DMS114 treated with DMSO at 0.1 percent for 48 hours (cell line): ENCODE results near the gene SMYD2.

Experiments
- DNase-seq: peaks from one replicate; lab custom pipeline; 2025; ENCODE audit not compliant: unreplicated experiment; lab: John Stamatoyannopoulos, UW

SMYD2 gene

DNA sequence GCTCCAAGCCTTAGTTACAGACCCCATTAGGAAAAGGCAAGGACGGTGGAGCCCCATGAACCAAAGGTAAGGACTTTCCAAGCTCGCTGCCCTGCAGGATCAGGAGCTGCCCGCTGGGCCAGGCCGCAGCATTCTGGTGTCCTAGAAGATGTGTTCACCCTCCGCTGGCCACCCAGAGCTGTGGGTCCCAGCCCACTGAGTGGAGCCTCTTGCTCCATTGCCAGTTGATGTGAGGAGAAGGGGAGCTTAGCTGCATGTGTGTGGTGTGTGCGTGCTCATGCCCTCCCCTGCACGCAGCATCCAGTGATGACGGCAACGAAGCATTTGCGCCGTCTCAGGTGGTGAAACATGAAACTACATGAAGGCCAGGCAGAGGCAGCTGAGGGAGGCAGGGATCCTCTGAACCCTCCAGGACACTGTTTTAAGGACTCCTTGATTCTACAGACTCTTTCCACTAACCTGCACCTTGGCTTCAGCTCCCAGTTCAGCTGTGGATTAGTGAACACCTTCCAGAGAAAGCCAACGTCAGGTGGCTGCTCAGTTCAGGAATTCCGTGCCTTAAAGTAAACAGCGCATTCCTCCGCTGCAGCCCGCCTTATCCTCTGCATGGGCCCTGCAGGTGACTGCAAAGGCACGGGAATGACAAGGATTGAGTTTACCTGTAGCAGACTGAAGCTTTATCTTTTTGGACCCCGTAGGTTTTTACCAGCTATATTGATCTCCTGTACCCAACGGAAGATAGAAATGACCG lies 48.7 kb downstream of the SMYD2 start:
- DNase-seq: no peak

DNA sequence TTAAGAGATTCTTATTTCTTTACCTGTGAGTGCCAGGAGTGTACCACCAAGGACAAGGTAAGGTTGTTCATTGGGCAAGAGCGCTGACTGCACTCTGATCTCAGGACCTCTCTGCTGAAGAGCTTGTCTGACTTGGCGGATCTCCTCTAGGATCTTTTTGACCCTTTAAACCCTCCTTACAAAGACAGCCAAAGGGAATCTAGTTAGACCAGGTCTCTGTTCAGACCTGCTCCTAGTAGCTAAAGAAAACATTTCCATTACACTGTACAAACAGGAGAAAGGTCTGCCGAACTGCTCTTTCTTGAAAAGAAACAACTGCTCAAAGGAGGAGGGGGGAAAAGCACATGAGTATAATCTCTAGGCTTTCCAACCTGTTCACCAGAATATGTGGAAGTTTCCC lies 49.3 kb downstream of the SMYD2 start:
- DNase-seq: no peak

DNA sequence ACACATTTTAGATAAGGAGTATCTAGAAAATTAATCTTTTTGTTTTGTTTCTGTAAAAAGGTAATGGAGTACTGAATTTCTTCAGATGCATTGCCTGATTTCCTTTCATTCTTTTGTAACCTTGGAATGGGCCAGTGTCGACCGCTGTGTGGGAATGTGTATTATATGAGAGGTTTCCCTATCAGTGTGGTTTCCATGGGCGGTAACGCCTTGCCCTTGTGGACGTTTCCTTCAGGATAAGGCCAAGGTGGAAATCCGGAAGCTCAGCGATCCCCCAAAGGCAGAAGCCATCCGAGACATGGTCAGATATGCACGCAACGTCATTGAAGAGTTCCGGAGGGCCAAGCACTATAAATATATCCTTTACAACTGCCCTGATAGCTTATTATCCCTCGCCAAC lies 49.8 kb downstream of the SMYD2 start:
- DNase-seq: no peak

DNA sequence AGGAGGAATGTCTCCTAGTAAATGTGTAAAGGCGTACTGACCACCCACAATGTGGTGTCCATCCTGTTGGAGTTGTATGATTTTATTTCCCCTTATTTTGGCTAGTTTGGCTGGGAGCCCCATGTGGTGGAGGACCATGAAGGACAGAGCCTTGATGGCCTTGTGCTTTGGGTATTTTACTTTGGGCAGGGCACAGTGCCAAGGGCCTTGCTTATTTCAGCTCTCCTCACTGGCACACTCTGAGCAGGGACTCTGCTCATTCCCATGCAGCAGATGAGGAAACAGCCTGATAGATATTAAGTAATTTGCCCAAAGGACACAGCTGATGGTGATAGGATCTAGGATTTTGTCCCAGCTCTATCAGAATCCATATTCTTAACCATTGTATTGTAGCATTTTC lies 50.2 kb downstream of the SMYD2 start:
- DNase-seq: no peak

DNA sequence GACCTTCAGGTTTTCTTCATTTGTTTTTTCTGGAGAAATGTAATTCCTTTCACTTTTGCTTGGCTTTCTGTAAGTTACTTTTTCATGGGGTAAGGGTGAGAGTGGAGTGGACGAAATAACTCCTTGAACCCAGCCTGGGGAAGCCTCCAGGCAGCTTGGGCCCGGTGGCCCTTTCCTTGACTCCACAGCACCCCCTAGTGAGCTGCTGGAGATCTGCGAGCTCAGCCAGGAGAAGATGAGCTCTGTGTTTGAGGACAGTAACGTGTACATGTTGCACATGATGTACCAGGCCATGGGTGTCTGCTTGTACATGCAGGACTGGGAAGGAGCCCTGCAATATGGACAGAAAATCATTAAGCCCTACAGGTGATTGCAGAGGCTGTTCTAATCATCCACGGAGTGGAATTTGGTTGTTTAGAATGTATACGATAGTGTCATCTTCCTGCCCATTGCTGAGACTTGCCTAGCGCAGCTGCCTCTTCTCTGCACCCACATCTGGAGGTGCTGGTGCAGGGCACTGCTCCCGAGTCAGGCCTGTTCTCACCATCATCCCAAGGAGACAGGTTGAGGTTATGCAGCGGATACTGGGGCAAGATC lies 51.0 kb downstream of the SMYD2 start:
- DNase-seq: peak; percentile 27

DNA sequence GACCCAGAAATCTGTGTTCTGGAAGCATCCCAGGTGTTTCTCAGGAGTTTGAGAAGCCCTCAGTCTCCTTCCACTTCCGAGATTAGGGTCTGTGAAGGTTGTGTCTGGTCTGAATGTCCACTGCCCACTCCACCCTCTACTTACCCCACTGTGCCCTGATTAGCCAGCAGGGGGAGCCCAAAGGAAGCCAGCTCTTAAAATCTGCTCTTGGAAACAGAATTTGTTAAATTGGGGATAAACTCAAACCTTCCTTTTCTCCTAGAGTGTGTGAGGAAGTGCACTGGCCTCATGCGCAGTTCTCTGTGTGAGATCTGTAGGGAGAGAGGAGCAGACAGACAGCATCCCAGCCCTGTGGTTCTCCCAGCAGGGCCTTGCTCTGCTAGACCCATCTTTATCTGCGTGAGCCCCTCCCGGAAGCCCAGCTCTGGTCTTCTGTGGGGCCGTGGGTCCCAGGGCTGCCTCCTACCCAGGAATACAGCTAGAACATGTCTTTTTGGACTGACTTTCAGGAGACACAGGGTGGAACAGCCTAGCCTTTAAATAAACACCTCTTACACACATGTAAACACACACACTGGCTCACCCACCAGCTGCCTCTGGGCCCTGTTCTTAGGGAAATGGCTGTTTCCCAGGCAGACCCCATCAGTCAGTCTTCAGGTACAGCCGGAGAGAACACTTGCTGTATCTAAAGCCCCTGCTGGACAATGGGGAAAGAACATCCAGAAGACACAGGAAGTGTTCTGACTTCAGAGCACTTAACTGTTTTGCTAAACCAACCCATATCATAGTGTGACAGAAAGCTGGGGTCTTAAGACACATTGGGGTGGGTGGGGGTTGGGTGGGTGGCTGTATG lies 52.2 kb downstream of the SMYD2 start:
- peak; percentile 8 for DNase-seq

DNA sequence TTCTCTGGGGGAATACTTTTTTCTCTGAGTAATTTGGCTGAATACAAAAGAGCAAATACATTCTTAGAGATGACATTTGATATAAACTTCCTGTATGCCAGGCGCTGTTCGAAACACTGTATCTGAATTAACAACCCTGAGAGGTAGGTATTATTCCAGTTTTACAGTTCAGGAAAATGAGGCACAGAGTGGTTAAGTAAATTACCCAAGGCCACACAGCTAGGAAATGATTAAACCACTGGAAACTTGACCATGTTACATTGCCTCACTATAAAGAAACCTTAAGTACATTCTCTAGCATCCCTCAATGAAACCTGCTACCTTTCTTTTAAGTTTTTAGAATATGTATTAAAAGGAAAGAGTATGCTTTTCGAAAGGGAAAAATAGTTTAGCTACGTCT lies 54.6 kb downstream of the SMYD2 start:
- no peak for DNase-seq

DNA sequence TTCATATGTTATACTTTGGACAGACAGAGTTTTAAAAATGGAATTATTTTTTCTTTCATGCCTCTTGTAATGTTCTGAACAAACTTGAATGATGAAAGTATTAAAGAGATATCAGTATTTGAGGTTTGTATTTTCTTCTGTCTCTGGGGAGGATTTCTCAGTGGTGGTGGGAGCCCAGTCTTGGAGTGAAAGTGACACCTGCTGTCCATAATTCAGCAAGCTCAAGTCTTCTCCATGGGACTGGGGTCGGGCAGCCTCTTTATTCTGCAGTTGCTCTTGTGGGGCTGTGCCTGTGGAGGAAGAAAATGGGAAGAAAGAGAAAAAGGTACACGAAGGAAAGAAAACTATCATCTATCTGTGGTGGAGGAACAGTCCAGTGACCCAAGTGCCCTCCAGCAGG lies 56.1 kb downstream of the SMYD2 start:
- DNase-seq: no peak

DNA sequence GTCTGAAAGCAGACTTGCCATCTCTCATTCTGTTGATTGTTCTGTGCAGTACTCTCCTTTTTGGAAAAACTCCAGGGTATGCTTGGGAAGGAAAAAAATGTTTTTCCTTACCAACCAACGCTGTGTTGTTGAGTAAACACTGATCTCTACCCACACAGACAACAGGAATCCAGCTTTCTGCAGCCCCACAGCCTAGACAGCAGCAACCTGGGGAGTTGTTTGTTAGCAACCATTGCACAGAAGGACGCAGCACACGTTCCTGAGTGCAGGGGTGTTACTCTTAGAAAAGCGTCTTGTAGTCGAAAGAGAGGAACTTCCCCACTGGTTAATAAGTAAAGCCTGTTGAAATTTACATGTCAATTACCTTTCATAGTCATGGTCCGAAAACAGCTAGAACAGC lies 56.6 kb downstream of the SMYD2 start:
- no peak for DNase-seq

DNA sequence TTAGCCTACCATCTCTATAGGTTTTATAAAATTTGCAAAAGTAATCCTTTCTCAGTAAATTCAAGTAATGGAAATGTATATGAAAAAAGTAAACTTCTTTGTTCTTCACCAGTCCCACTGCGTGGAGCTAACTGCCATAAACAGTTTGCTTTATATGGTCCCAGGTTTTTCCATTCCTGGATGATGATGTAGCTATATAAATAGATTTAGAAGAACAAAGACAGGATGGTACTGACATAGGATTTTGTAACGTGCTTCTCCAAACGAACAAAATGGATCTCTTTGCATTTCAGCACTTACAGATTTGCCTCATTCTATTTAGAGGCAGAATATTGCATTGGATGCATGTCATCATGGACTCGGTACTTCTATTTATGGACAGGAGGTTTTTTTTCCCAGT lies 57.3 kb downstream of the SMYD2 start:
- no peak for DNase-seq

DNA sequence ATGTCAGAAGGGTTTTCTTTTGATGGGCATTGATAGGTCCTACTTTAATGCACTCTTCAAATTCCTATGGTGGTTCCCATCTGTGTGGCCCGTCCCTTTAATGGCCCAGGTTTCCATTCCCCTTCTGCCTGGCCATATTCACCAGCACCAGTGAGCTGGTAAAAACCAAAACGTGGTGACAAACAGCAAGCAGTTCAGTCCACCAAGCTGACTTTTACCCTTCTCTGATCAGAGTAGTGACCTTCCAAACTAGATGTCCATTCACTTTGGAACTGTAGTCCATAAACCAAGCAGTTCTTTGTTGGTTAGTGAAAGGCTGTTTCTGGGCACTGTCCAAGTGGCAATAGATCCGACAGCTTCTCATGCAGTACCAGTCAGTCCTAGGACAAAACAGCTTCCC lies 60.5 kb downstream of the SMYD2 start:
- DNase-seq: no peak

DNA sequence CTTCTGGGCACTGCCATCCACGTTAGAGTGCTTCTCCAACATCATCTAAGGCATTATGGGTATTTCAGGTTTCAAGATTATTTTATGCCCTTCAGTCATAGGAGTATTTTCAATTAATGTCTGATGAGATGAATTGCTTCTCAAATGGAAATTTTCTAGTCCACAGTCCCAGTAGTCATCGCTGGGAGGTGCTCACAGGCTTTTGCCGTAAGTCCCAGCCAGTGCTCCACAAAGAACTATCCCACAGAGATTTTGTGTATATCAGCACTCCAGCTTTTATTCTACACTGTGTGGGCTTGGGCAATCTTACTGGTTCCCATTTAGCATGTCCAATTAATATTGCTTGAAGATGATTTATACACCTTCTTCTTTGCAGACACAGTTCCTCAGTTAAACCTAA lies 61.0 kb downstream of the SMYD2 start:
- DNase-seq: no peak

DNA sequence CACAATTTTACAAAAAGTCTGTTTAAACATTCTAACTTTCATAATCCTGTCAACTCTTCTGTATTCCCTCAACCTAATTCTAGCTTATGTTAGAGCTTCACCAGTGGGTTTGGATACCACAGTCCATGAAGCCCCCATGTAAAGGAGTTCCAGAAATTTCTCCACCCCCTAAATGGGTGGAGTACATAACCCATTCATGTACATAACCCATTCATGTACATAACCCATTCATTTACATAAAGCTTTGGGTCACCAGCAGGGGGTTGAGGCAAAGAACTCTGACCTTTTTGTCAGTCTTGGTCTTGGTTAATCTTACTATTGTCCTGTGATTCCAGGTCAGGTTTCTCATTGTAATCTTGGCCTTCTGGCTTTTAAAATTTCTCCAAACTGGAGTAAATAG lies 61.6 kb downstream of the SMYD2 start:
- DNase-seq: no peak

DNA sequence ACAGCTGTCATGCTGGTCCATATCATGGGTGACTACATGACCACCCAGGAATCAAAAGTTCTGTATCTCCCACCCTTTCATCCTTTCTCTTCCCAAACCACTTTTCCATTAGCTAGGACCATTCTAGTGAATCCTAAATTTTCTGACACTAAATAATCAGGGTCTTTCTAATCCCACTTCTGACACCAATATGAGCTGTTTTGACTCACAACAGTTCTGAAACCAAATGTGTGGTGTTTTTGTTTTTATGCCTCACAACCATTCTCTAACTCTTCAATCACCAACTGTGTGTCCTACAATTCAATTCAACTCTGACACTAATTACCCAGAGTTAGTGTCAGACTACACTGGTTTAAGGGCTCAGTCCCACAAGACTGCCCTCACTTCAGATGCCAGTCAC lies 63.9 kb downstream of the SMYD2 start:
- DNase-seq: no peak

DNA sequence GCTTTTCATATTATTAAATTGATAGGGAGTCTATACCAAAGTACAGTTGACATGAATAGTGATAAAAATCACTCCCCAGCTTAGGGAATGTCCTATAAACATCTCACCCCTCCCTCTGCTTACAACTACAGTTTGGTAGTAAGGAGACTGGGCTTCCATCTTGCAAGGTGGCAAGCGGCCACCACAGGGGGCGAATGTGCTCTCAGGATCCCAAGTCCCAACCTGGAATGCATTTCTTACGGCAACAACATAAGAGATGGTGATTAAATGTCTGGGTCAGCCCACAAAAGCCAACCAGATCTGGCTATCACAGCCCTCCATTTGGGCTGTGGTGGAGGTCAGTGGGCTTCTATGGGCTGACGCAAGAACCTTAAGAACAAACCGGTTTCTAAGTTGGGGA lies 68.0 kb downstream of the SMYD2 start:
- no peak for DNase-seq

DNA sequence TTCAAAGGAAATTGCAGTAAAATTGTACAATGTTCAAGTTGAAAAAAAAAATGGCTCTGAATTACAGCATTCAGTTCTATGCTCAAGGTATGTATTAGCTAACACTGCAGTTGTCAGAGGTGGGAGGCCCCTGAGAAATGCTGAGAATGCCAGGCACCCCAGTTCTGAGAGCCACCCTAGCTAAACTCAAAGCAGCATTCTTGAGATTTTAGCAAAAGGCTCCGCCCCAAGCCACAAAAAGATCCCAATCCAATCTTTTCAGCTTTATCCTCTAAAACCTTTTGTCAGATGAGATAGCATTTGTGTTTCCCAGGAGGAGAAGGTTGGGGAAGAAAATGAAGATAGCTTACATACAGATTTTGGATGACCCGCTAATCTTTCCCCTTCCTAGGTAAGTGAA lies 68.8 kb downstream of the SMYD2 start:
- no peak for DNase-seq

DNA sequence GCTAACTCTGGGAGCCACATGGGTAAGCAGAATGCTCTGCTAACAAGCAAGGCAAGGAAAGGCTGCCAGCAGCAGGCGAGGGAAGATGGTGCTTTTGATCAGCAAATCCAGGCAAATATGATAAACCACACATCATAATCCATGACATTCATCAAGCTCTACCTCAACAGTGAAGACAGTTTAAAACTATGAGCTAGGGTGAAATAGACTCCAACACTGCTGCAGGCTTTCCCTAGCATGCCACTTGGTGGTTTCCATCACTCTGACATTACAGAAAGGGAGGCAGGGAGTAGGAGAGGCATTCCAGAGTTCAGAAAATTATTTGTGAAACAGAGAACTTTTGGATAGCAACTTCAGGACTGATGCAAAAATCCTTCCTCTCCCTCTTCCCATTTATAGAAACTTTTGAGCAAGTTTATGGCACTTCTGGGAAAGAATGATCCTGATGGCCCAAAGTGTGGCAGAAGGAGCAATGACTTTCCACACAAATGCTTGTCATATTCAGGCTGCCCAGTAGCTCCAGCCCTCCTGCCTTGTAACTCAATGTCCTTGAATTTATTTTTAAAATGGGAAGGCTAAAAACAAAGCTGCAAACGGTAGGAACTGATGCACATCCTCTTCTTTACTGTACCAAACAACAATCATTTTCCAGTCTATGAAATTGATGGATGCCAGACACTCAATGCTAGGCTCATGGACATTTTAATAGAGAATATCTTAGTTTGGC lies 70.8 kb downstream of the SMYD2 start:
- no peak for DNase-seq

DNA sequence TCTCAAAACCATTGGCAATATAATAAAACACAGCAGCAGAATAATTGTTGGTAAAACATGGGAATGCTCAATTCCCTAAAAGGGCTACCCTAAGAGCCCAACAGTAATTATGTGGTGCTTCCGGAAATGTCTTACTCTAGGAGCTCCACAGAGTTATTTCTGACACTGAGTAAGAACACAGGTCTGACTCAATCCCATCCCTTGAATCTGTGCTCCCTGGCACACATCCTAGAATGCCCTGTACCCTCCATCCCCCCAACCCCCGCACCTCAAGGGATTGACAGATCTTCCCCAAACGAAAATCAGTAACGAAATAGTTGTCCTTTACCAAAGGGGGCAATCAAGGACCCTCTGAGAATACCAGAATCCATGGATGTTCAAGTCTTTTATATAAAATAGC lies 71.9 kb downstream of the SMYD2 start:
- DNase-seq: no peak

DNA sequence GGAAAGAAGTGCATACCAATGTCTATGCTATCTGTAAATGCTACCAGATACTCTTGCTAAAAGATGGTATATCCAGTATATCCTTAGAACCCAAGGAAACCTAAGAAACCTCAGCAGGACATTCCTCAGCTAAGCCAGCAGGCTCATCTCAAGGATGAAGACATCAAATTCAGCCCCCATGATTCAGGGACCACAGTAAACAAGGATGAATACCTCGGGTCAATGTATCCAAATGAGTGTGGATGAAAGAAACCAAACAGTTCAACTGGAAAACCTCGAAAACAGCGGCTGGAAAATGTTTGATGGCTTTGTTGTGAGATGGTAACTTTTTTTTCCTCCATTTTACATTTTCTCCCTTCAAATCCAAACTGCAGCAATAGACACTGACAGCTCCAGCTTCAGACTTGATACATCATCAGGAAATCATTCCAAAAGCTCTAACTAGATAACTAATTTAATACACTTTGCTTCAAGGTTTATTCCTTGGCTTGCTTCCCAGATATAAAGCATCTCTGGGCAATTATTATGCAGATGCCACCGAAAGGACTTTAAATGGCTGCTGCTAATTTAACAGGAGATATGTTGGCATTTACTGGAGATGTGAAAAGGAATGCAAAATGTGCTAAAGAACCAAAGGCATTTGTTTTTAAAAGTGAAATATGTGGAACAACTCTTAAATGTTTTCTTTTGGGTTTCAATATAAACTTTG lies 73.6 kb downstream of the SMYD2 start:
- DNase-seq: no peak

DNA sequence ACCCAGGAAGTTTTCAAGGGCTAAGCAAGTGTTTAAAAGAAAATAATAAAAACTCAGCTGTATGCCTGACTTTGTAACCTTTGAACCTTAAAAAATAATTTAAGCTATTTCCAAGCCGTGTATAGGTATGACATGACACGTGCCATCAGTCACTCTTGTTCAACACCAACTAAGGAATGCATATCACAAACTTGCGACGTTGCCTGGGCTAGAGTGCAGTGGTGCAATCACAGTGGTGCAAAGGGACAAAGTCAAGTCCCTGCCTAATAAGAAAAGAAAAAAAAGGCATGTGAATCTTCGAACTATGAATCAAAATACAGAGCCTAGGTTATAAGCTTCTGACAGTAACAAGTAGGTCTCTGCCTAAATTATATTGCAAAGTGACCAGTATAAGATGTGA lies 79.2 kb downstream of the SMYD2 start:
- no peak for DNase-seq
